Right lobe of liver (tissue), 4 donors: ENCODE data around the gene GJC3.

Experiments
- CTCF ChIP-seq, 4 donors: fragments of 200-600 bp in 3 of 4; fragments of 450-650 bp in 1 of 4; IDR thresholded peaks; one replicate each; pipeline versions ENCODE4 v1.5.1 to v1.8.0; 2016 to 2022; ENCODE audit warnings: antibody characterized with exemption in 4 of 4, mild to moderate bottlenecking in 2 of 4
- POLR2A ChIP-seq: fragments of 450-650 bp; IDR thresholded peaks from one replicate; pipeline ENCODE4 v1.6.1; 2017; ENCODE audit warnings: antibody characterized with exemption, mild to moderate bottlenecking
- donor health status: DM: no; HTN: no; CAD: no.
- donor health status: DM: no; HTN: no; CAD: no.
- donor health status: DM: no; HTN: yes; CAD: no.

- TF ChIP-seq CTCF (IDR thresholded peaks at IDR 0.05) (peak; percentile 43 to 67 (median 54)), POLR2A (no peak)
Measured at GRCh38 chr7:99928994-99929729, at the start of gene GJC3.
